ENCODE data around the gene P2RX1.

Gene P2RX1

GRCh38 chr17:3885271-3885670, 31.0 kb downstream of the P2RX1 start:
- H3K27ac ChIP-seq (ENCODE audit: low read depth, low read length), result no peak overlapping the region

GRCh38 chr17:3884188-3884587, 32.1 kb downstream of the P2RX1 start:
- H3K27me3 ChIP-seq (ENCODE audit: control insufficient read depth, low read length), result no peaks in the 10 kb centered on the region
- no peaks in the 10 kb centered on the region for H3F3A ChIP-seq (ENCODE audit: control insufficient read depth, insufficient read depth)
- no peaks in the 10 kb centered on the region for H3K9me3 ChIP-seq (ENCODE audit: control insufficient read depth, insufficient read depth, low read length)
- peaks cover 9% of the 10 kb centered on the region for H3K4me1 ChIP-seq (ENCODE audit: control insufficient read depth, low read length)
- H3K27ac ChIP-seq (ENCODE audit: low read depth, low read length), result no peak overlapping the region
- no peaks in the 10 kb centered on the region for H3K36me3 ChIP-seq (ENCODE audit: control insufficient read depth, low read length)
- no peak overlapping the region for H3K4me2 ChIP-seq (ENCODE audit: low read length)
- no peaks in the 10 kb centered on the region for H3K79me2 ChIP-seq (ENCODE audit: control insufficient read depth, low read length)
- H4K20me1 ChIP-seq (ENCODE audit: control insufficient read depth, insufficient read depth, low read depth, low read length), result no peaks in the 10 kb centered on the region
- no peaks in the 10 kb centered on the region for H3K9me2 ChIP-seq (replicated peaks; ENCODE audit: control insufficient read depth, low read length)
- TF ChIP-seq CTCF (IDR thresholded peaks at IDR 0.05; ENCODE audit: low read depth, low read length, poor library complexity, severe bottlenecking) (no peak), EZH2phosphoT487 (IDR thresholded peaks at IDR 0.05; ENCODE audit: borderline replicate concordance, low read length) (no peak)
- H3K4me3 ChIP-seq (ENCODE audit: low read length), result no peak overlapping the region

More at GRCh38 chr17:3885271-3885670, 31.0 kb downstream of the P2RX1 start:
- no peak for TF ChIP-seq CTCF (IDR thresholded peaks at IDR 0.05; ENCODE audit: low read depth, low read length, poor library complexity, severe bottlenecking)
- no peak for TF ChIP-seq EZH2phosphoT487 (IDR thresholded peaks at IDR 0.05; ENCODE audit: borderline replicate concordance, low read length)
- Histone ChIP-seq H4K20me1 (ENCODE audit: control insufficient read depth, insufficient read depth, low read depth, low read length) (no peaks in the 10 kb centered on the region), H3F3A (ENCODE audit: control insufficient read depth, insufficient read depth) (no peaks in the 10 kb centered on the region), H3K4me1 (ENCODE audit: control insufficient read depth, low read length) (peaks cover 15% of the 10 kb centered on the region), H3K9me2 (replicated peaks; ENCODE audit: control insufficient read depth, low read length) (no peaks in the 10 kb centered on the region), H3K4me3 (ENCODE audit: low read length) (no peak overlapping the region), H3K9me3 (ENCODE audit: control insufficient read depth, insufficient read depth, low read length) (no peaks in the 10 kb centered on the region), H3K27me3 (ENCODE audit: control insufficient read depth, low read length) (no peaks in the 10 kb centered on the region), H3K36me3 (ENCODE audit: control insufficient read depth, low read length) (no peaks in the 10 kb centered on the region), H3K4me2 (ENCODE audit: low read length) (no peak overlapping the region), H3K79me2 (ENCODE audit: control insufficient read depth, low read length) (no peaks in the 10 kb centered on the region)

GRCh38 chr17:3882276-3882675, 34.0 kb downstream of the P2RX1 start:
- Histone ChIP-seq H3K4me1 (ENCODE audit: control insufficient read depth, low read length) (peaks cover 8% of the 10 kb centered on the region), H3K79me2 (ENCODE audit: control insufficient read depth, low read length) (no peaks in the 10 kb centered on the region), H3K4me3 (ENCODE audit: low read length) (no peak overlapping the region), H3K36me3 (ENCODE audit: control insufficient read depth, low read length) (no peaks in the 10 kb centered on the region), H3K27ac (ENCODE audit: low read depth, low read length) (no peak overlapping the region), H3K9me3 (ENCODE audit: control insufficient read depth, insufficient read depth, low read length) (no peaks in the 10 kb centered on the region), H3K27me3 (ENCODE audit: control insufficient read depth, low read length) (no peaks in the 10 kb centered on the region), H3K9me2 (replicated peaks; ENCODE audit: control insufficient read depth, low read length) (no peaks in the 10 kb centered on the region), H3K4me2 (ENCODE audit: low read length) (no peak overlapping the region), H3F3A (ENCODE audit: control insufficient read depth, insufficient read depth) (no peaks in the 10 kb centered on the region), H4K20me1 (ENCODE audit: control insufficient read depth, insufficient read depth, low read depth, low read length) (no peaks in the 10 kb centered on the region)
- TF ChIP-seq EZH2phosphoT487 (IDR thresholded peaks at IDR 0.05; ENCODE audit: borderline replicate concordance, low read length), result no peak
- TF ChIP-seq CTCF (IDR thresholded peaks at IDR 0.05; ENCODE audit: low read depth, low read length, poor library complexity, severe bottlenecking), result no peak

- Histone ChIP-seq H3K36me3 (ENCODE audit: control insufficient read depth, low read length) (no peaks in the 10 kb centered on the region), H3F3A (ENCODE audit: control insufficient read depth, insufficient read depth) (no peaks in the 10 kb centered on the region), H3K27ac (ENCODE audit: low read depth, low read length) (no peak overlapping the region), H3K4me1 (ENCODE audit: control insufficient read depth, low read length) (no peaks in the 10 kb centered on the region), H4K20me1 (ENCODE audit: control insufficient read depth, insufficient read depth, low read depth, low read length) (no peaks in the 10 kb centered on the region), H3K4me2 (ENCODE audit: low read length) (no peak overlapping the region), H3K9me2 (replicated peaks; ENCODE audit: control insufficient read depth, low read length) (no peaks in the 10 kb centered on the region), H3K4me3 (ENCODE audit: low read length) (no peak overlapping the region), H3K27me3 (ENCODE audit: control insufficient read depth, low read length) (no peaks in the 10 kb centered on the region), H3K79me2 (ENCODE audit: control insufficient read depth, low read length) (no peaks in the 10 kb centered on the region), H3K9me3 (ENCODE audit: control insufficient read depth, insufficient read depth, low read length) (no peaks in the 10 kb centered on the region)
- TF ChIP-seq CTCF (IDR thresholded peaks at IDR 0.05; ENCODE audit: low read depth, low read length, poor library complexity, severe bottlenecking) (no peak), EZH2phosphoT487 (IDR thresholded peaks at IDR 0.05; ENCODE audit: borderline replicate concordance, low read length) (no peak)
These were observed 35.3 kb downstream of the P2RX1 start for GRCh38 chr17:3880983-3881382.

Data from DOHH2 (cell line).